Skin epidermis (tissue), 12 donors: ENCODE data around the gene TTC39C.
"Not testable (repeated sequence)": the region's sequence is repeated elsewhere in the genome, so short reads cannot be mapped to it uniquely, and the experiment has no call there.

Source experiments
- H3K27ac ChIP-seq, 21 experiments: fragments of 200-600 bp; sonication (generic) in 11 of 21; one replicate each; pipeline ENCODE4 v1.5.0; 2020; ENCODE audit warnings: mild to moderate bottlenecking in 3 of 21, inconsistent platforms in 2 of 21, moderate library complexity in 2 of 21
- H3K4me3 ChIP-seq, 7 experiments: fragments of 200-600 bp; sonication (generic) in 2 of 7; one replicate each; pipeline ENCODE4 v1.5.0; 2020; ENCODE audit warnings: inconsistent platforms in 2 of 7, mild to moderate bottlenecking in 2 of 7, moderate library complexity in 1 of 7

TTC39C gene

GRCh38 chr18:24071779-24072178 is 57.2 kb downstream of the TTC39C start:
- Histone ChIP-seq H3K4me3 (no peak overlapping the region), H3K27ac (no peak overlapping the region)

DNA sequence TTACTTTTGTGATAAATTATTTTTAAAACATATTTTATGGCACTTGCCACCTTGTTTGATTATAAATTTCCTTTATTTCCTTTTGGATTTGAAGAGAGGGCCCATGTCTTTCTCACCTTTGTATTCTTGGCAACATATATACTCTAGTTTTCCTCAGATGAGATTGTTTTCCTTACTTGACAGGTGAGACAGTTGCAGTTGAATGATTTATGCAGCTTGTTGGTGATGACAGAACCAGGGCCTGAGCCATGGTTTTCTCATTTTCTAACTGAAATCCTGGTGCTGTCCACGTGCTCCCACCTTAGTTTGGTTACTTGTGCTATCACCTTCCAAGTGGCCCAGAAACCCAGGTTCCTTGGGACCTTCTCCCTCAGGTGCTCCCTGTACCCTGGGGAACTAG is 58.2 kb downstream of the TTC39C start:
- Histone ChIP-seq H3K4me3 (no peak overlapping the region), H3K27ac (no peak overlapping the region)

DNA sequence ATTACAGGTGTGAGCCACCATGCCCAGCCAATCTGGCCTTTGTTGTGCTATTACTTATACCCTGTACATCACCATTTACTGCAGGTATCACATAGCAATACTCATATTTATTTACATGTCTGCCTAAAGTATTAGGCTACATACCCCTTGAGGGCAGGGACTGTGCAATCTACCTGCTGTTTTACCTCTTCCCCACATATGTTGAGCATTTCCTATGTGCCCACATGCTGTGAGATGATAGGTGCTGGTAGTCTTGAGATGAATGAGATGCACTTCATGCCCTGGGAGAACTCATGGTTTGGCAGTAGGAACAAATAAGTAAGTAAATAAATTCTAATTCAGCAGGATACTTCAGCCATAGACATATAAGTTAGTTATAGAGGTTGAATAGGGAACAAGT is 59.2 kb downstream of the TTC39C start:
- Histone ChIP-seq H3K4me3 (no peak overlapping the region), H3K27ac (no peak overlapping the region)

- not testable (repeated sequence) for H3K4me3 ChIP-seq
Measured at GRCh38 chr18:24074757-24075156, 60.2 kb downstream of the TTC39C start.

GRCh38 chr18:24075767-24076597 is 61.4 kb downstream of the TTC39C start:
- Histone ChIP-seq H3K27ac (peak overlapping the region in 8 of 21 experiments; percentile 6 to 57 (median 33)), H3K4me3 (no peak overlapping the region)

More at GRCh38 chr18:24074757-24075156, 60.2 kb downstream of the TTC39C start:
- H3K27ac ChIP-seq: not testable (repeated sequence)

GRCh38 chr18:24076950-24077349 is 62.4 kb downstream of the TTC39C start:
- Histone ChIP-seq H3K4me3 (no peak overlapping the region), H3K27ac (peak overlapping the region in 1 of 21 experiments; percentile 57)

DNA sequence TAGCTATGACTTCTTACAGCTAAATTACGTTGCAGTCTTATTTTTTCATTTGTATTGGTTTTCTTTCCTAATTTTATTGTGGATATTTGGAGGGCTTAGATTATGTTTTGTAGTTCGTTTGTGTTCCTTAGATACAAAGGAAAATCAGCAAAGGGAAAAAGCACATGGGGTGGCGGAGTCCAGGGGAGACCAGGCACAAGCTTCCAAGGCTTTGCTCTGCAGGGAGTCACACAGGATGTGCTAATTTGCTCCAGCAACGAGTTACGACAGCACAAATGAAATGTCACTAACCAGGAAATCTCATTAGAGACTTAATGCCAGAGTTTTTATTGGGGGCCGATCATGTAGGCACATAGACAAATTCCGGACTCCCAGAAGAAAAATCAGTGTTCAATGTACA is 63.8 kb downstream of the TTC39C start:
- Histone ChIP-seq H3K4me3 (no peak overlapping the region), H3K27ac (no peak overlapping the region)

DNA sequence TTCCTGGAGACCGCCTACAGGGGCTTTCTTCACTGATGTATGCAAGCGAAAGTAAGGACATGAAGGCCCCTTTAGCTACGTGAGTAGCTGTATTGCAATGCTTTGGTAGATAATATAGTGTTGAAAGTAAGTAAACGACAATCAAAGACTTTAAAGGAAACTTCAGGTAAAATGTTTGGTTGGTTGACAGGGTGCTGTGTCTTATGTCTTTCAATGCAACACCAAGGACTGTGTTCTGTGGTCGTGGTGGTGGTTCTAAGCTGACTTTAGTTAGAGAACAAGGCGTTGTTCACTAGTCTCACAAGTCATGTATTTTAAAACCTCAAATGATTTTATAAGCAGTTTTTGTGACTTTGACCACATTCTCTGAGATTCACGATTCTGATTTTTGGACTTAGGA is 66.3 kb downstream of the TTC39C start:
- Histone ChIP-seq H3K4me3 (no peak overlapping the region), H3K27ac (no peak overlapping the region)

DNA sequence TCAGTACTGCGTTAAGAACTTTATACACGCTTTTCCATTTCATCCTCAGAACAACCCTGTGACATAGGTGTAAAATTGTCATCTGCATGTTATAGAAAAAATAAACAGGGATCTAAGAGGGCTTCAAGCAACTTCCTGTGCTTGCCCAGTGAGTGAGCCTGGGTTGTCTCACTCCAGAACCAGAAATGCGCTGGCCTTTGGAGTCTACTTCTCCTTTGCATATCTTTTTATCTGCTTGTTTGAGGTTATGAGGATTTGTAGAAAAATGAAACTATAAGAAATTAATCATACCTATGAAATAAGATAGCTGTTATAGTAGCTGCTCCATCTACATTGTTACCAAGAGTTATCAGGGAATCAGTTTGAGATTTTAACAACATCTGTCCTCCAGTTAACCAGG is 69.0 kb downstream of the TTC39C start:
- Histone ChIP-seq H3K4me3 (no peak overlapping the region), H3K27ac (no peak overlapping the region)

- no peak overlapping the region for H3K27ac ChIP-seq
Measured at GRCh38 chr18:24086082-24086481, 71.5 kb downstream of the TTC39C start.

DNA sequence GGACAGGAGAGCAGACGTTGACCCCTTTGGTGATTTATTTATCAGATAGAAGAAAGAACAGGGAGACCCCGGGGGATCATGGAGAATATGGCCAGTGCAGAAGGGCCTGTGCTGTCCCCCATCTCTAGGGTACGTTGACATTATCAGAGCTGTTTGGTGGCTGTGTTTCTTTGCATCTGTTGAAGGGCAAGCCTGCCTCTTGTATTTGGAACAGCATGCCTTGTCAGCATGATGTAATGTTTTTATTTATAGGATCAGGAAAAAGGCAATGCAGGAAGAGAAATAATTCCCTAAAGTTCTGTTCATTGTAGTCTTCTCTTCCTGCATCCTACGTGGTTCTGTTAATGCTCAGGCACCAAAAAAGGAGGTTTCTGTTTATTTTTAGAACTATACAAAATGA is 74.5 kb downstream of the TTC39C start:
- no peak overlapping the region for H3K4me3 ChIP-seq
- H3K27ac ChIP-seq: peak overlapping the region in 1 of 21 experiments; percentile 18

More at GRCh38 chr18:24086082-24086481, 71.5 kb downstream of the TTC39C start:
- no peak overlapping the region for H3K4me3 ChIP-seq

DNA sequence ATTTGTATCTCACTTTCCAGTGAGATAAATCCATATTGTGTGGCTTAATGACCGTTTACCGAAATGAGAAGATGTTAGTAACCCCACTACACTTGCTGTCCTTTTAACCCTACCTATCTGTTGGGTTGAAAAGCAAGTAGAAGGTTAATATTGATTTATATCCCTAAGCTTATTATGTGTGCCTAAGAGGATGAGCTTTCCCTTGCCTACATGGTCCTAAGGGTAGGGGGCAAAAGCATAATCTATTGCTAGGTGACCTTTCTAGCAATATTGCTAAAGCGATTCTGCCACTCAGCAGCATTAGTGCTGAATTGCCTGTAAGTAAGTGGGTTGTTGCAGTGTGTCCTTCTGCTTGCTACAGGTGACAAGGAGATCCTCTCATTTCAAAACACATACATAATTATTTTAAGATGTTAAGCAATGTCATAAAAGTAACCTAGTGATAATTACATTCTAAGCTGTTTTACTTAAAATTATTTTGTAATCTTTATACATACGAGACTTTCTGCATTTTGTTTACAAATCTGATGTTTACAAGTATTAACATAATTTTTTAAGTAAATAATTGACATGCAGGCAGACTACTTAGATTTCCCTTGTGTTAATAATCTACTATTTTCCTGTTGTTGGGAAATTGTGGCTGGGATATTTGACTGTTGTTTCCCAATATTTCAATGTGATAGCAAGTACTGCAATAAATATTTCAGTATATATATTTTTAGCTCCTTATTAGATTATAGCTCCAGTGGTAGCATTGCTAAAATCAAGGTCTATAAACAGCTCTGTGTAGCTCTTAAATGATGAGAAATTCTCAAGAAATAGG is 75.2 kb downstream of the TTC39C start:
- Histone ChIP-seq H3K4me3 (no peak overlapping the region), H3K27ac (no peak overlapping the region)

DNA sequence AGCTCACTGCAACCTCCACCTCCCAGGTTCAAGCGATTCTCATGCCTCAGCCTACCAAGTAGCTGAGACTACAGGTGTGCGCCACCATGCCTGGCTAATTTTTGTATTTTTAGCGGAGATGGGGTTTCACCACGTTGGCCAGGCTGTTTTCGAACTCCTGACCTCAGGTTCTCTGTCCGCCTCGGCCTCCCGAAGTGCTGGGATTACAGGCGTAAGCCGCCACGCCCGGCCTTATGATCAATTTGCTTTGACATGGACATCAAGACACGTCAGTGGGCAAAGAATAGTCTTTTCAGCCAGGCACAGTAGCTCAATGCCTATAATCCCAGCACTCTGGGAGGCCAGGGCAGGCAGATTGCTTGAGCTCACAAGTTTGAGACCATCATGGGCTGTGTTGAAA is 76.3 kb downstream of the TTC39C start:
- Histone ChIP-seq H3K27ac (no peak overlapping the region), H3K4me3 (no peak overlapping the region)

GRCh38 chr18:24094561-24094960 is 80.0 kb downstream of the TTC39C start:
- Histone ChIP-seq H3K27ac (no peak overlapping the region), H3K4me3 (no peak overlapping the region)

GRCh38 chr18:24095976-24096375 is 81.4 kb downstream of the TTC39C start:
- H3K4me3 ChIP-seq: no peak overlapping the region
- H3K27ac ChIP-seq: no peak overlapping the region

- no peak overlapping the region for H3K27ac ChIP-seq
- no peak overlapping the region for H3K4me3 ChIP-seq
Measured at GRCh38 chr18:24103320-24104021, 88.9 kb downstream of the TTC39C start.

GRCh38 chr18:24104486-24104885 is 89.9 kb downstream of the TTC39C start:
- Histone ChIP-seq H3K4me3 (no peak overlapping the region), H3K27ac (no peak overlapping the region)

- H3K4me3 ChIP-seq: no peak overlapping the region
- H3K27ac ChIP-seq: no peak overlapping the region
Measured at GRCh38 chr18:24108641-24109040, 94.1 kb downstream of the TTC39C start.

GRCh38 chr18:24111936-24112335 is 97.4 kb downstream of the TTC39C start:
- H3K27ac ChIP-seq: no peak overlapping the region
- H3K4me3 ChIP-seq: no peak overlapping the region

DNA sequence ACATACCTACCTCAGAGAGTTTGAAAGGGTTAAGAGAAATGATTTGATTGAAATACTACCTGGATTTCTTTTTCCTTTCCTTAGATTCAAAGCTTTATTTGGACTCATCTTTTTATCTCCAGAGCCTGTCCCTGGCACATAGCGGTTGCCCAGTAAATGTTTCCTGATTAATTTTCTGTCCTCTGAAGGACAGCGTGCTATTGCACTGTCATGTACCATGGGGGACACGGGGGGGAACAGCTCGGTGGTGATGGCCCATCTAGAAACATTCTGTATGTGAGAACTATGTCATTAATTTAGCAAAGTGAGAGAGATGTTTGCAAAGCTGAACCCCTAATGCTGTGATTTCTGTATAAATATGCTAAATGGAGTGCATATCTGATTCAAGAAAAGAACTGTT is 97.9 kb downstream of the TTC39C start:
- H3K27ac ChIP-seq: no peak overlapping the region

More for the DNA sequence above, 97.9 kb downstream of the TTC39C start:
- no peak overlapping the region for H3K4me3 ChIP-seq
